GM21447 (cell line): Measurements from ENCODE around the gene ZNF750.
"Not testable (repeated sequence)": the region's sequence is repeated elsewhere in the genome, so short reads cannot be mapped to it uniquely, and the experiment has no call there.

Source experiments
- ATAC-seq: cut with Tn5 transposase; IDR thresholded peaks from one replicate; pipeline ENCODE4 v1.9.1; 2021; ENCODE audit not compliant: unreplicated experiment

Gene ZNF750

DNA sequence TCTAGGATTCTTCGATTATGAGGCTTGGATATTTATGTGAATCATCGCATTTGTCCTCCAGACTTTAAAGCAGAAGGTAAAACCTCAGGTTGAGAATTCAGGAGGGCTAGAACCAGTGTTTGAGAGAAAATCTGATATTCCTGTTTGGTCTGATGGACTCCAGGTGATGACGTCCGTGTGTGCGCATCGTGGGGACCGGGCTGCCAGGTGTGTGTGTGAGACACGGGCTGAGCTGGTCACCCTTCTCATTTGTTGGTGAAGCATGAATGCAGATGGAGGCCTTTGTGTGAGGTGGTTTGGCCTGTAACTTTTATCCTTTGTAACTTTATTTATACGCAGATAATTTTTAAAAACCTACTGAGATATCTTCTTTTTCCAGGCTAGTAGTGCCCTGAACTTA lies 42.8 kb downstream of the ZNF750 start:
- no peak for ATAC-seq

DNA sequence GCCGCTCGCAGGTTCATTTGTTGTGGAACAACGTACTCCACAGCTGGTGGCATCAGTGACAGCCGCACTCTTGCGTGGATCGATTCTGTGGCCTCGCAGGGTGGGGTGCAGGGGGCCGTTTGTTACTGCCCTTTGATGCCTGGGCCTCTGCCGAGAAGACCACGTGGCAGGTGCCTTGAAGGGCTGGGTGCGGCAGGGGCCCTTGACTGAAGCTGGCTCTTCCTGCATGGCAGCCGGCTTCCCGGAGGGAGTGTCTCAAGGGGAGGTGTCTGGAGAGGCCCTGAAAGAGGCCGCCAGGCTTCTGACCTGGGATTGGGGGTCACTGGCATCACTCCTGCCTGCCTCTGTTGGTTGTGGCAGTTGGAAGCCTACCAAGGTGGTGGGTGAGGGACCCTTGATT lies 44.2 kb downstream of the ZNF750 start:
- no peak for ATAC-seq

DNA sequence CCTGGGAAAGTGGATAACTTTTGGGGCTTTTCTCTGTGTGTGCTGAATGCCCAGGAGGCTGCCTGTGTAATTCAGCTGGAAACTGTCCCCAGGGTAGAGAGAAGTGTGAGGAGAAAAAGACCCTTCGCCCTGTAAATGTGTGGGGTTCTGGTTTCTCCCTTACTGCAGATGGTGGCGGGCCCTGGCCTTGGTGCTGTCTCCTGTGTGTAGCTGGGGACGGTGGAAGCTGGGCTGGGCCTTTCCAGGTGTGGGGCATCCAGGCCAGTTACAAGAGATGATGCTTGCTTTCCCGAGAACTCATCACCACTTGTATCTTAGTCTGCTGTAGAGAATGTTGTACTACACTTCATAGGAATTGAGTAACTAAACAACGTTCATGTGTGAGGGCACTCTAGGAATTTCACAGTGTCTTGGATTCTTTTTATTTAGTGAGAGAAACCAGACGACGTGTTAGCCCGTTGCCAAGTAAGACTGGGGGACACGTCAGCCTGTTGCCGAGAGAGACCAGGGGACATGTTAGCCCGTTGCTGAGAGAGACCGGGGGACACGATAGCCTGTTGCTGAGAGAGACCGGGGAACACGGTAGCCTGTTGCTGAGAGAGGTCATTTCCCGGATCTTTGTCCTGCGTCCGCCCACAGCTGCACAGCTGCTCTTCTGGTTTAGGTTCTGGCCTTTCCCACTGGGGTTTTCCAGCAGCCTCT lies 44.9 kb downstream of the ZNF750 start:
- ATAC-seq = no peak

DNA sequence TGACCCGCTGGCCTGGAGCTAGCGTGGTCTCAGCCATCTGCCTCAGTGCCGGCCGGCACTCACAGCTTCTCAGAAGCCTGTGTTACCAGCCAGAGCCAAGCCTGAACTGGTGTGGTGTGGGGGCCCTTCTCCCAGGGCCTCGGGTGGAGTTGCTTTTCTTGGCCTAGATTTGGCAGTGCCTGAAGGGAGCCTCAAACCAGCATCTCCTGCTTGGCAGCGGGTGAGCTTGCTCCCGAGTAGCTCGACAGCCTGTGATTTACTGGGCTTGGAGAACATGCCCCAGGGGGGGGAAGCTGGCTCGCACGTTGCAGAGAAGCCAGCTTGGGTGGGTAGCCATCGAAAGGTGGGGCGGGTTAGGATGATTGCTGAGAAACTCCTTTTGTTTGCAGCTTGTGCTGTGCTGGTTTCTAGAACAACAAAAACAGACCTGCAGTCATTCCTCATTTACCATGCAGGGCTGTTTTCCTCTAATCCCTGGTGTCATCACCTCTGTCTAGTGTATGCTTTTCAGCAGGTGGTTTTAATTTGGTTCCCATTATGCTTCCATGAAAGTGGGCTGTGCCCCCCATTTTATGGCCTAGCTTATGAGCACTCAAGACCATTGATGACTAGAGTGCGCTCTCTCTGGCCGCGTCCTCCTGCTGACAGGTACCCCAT lies 45.7 kb downstream of the ZNF750 start:
- no peak for ATAC-seq

DNA sequence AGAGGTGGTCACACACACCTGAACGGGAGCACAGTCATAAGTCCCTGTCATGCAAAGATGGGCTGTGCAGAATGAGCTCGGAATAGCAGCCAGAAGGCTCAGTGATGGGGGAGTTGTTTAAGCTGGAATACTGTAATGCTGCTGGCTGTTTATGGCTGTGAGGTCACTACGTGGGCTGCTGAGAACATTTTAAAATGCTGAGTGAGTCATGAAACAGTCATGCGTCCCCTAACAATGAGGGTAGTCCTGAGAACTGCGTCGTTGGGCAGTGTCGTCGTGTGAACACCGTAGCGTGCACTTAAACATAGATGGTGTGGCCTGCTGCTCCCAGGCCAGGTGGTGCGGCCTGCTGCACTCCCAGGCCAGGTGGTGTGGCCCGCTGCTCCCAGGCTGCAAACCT lies 48.3 kb downstream of the ZNF750 start:
- ATAC-seq = no peak

DNA sequence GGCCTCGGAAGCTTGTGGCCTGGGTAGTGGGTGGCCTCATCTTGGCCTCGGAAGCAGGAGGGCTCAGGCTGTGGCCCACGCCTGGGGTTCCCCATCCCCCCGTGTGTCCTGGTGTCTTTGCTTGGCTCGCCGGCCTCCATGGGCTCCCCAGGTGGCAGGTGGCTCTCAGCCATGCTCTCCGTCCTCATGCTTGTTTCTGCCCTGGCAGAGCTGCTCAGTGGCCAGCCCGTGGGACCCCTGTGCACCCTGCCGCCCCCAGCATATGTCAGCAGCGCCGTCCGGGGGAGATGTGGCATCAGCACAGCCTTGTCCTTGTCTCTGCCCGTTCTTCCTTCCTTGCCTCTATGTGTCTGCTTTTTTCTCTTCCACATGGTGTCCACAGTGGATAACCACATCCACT lies 49.4 kb downstream of the ZNF750 start:
- ATAC-seq = no peak

DNA sequence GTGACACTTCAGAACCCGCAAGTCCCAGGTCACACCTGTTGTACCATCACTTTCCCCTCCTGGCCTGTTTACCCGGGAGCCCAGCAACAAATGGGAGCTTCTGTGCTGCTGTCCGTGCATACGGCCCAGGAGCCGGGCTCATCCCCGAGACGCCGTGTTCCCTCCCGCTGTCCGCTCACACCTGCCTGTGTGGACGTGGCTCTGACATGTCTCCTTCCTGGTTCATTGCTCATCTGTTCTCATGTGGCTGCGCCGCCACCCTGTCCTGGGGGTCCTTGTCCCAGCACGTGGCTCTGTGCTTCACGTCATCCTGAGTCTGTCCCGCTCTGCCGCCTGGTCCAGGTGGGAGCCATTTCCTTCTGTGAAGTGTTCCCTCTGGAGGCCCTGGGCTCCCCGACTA lies 50.0 kb downstream of the ZNF750 start:
- no peak for ATAC-seq

DNA sequence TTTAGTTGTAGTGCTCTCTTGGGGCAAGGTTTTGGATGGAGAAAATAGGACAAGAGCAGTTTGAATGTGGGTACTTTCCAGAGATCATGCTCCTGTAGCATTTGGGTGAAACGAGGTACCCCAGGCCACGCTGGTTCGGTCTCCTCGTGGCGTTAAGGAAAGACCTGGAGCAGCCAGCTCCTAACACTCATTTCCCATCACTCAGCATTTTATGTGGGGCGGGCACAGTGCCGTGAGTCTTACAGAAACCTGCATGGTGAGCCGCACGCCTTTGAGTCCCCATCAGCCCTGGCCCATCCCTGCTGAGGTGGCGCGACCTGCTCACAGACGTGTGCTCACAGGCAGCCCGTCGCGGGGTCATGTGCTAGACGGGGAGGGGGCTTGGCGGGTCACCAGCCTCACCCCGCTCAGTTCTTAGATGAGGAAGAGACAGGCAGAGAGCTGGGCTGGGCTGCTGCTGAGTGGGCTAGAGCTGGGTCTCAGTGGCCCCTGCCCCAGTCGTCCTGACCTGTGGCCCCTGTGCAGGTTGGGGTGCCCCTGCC lies 50.7 kb downstream of the ZNF750 start:
- no peak for ATAC-seq

DNA sequence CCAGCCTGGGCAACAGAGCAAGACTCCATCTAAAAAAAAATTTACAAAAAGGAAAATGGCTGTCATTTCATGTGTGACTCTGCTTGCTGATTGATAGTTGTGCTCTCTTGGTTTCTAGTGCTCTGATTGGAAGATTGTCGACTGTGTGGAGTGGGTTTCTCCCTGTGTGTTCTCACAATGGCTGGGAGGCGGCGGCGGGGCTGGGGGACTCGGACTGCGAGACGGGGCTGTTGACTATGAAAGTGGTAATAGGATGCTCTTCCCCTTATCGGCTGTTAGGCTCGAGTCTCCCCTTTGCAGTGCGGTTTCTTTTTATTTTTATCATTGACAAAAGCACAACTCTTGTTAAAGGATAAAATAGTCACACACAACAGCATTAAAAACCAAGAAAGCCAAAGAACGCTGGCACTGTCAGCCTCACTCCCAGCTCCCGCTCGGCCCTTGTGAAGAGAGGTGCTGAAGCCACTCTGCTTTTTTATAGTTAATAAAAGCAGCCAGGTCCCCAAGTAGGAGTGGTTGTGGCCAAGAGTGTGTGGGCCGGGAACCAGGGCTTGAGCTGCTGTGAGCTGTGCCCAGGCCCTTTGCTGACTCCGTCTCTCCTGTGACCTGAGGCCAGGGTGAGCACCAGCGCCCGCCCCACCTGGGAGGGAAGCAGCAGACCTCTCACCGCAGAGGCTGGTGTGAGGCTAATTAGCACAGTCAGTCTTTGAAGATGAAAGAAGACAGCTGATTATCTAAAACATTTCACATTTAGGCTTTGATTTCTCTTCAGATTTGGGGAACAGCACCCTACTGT lies 51.4 kb downstream of the ZNF750 start:
- no peak for ATAC-seq

DNA sequence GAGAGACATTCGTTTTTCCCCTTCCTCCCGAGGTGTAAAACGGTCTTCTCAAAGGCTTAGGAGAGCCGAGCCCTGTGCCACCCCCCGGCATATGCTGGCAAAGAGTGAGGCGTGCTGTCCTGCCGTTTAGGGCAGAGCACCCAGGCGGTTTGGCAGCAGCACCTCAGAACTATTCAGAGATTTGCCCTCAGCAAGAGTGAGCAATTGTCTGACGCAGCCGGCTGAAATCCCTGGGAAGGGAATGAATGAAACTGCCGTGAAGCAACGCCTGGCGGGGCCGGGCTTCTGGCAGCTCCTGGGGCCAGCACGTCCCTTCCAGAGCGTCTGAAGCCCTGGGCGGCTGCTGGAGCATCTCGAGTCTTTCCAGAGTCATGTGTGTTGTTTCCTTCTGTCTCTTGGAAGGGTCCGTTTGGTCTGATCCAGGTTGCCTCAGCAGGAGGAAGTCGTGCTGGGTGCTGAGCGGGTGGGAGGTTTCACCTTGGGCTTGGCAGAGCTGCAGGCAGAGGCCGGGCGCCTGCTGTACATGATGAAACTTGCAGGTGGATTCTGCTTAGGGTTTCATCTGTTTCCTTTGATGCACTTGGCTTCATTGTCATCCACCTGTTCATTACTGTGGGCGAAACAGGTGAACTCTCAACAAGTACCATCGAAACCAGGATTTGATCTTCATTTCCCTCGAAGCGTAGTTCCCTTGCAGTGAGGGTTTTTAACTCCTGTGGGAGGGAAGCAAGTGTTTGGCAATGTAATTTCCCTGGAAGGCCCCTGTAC lies 52.6 kb downstream of the ZNF750 start:
- no peak for ATAC-seq

DNA sequence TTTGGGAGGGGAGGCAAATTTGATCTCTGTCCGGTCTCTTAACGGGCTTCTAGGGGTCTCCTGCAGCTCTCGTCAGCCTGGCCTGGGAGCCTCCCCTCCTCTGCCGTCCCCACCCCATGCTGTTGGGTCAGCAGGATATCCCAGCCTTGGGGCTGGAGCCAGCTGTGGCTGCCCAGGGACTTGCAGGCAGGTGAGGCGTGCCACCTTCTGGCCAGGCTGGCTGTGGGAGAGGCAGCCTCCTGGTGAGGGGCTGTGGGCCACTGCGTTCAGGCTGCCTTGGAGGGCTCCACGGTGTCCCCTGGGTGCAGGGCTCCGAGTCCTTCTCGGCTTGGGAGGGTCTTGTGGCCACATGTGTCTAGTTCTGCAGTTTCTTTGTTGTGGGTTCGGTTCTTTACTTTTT lies 53.4 kb downstream of the ZNF750 start:
- no peak for ATAC-seq

DNA sequence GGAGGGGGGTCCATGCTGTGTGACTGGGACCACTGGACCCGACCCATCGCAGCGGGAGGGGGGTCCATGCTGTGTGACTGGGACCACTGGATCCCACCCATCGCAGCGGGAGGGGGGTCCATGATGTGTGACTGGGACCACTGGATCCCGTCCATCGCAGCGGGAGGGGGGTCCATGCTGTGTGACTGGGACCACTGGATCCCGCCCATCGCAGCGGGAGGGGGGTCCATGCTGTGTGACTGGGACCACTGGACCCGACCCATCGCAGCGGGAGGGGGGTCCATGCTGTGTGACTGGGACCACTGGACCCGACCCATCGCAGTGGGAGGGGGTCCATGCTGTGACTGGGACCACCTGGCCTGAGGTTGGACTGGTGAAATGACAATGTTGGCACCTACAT lies 54.2 kb downstream of the ZNF750 start:
- ATAC-seq = not testable (repeated sequence)

DNA sequence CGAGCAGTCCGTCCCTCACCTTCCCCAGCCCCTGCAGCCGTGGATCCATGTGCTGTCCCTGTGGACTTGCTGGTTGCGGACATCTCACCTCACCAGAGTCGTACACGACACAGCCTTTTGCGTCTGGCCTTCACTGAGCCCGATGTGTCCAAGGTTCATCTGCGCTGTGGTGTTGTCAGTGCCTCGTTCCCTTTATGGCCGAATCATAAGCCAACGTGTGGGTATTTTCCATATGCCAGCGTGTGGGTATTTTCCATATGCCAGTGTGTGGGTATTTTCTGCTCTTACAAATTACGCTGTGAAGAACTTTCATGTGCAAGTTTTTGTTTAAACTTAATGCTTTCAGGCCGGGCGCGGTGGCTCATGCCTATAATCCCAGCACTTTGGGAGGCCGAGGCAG lies 56.3 kb downstream of the ZNF750 start:
- no peak for ATAC-seq

DNA sequence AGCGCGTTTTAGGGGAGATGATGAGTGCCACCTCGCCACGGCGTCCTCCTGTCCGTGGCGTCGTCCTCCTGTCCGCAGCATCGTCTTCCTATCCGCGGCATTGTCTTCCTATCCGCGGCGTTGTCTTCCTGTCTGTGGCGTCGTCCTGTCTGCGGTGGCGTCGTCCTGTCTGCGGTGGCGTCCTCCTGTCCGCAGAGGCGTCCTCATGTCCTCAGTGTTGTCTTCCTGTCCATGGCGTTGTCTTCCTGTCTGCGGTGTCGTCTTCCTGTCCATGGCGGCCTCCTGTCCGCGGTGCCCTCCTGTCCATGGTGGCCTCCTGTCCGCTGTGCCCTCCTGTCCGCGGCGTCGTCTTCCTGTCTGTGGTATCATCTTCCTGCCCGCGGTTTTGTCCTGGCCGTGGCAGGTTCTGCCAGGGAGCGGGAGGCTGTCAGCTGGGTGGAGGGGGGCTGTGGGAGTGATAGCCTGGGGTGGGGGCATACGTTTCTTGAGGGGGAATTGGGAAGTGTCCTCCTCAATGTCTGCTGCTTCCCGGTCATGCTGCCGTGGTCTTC lies 57.1 kb downstream of the ZNF750 start:
- ATAC-seq = no peak

DNA sequence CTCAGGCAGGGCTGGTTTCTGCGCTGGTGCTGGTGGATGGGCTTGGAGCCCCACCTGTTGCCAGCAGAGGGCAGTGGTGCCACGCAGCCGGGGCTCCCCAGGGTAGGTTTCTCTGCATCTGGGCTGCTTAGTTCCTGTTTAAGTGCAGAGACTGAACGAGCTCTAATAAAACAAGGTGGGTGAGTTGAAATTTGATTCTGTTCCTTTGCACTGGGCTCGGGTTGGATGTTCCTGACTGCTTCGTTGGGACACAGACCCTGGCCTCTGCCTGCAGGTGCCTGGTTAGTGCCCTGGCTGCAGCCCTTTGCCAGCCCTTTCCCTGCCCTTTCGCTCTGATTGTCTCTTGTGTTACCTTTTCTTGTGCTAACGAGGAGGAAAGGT lies 57.9 kb downstream of the ZNF750 start:
- ATAC-seq = no peak

DNA sequence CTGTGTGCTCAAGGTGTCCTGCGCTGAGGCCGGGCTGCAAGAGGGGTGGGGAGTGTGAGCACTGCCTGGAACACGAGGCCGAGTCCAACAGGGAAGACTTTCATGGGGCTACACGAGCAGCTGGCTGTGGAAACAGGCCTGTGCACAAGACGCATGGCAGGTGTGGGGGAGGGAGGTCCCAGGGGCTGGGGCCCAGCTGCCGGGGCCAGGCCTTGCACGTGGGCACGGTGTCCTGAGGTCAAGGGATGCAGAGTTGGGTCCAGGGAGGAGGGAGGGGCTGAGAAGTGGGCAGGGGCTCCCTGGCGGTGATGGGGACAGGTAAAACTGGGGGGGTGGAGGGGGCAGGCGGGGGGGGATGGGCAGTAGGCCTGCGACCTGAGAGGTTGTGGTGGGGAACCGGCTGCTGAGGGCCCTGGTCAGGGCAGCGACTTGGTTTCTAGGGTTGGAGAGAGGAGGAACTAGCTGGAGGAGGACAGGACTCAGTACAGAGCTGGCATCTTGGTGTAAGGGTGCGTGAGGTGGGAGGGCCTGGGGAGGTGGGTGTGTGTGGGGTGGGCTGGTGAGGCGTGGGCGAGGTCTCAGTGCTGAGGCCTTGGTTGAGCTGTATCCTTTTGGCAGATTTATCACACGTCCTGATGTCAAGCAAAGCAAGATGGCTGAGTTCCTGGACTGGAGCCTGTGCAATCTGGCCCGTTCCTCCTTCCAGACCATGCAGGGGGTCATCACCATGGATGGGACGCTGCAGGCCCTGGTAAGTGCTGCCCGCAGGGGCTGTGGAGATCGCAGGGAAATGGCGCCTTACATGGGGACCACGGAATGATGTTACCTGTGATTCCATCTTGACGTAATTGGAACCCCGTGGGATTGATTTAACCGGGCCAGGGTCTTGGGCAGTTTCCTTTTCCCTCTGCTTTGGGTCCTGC lies 58.6 kb downstream of the ZNF750 start:
- ATAC-seq = no peak

DNA sequence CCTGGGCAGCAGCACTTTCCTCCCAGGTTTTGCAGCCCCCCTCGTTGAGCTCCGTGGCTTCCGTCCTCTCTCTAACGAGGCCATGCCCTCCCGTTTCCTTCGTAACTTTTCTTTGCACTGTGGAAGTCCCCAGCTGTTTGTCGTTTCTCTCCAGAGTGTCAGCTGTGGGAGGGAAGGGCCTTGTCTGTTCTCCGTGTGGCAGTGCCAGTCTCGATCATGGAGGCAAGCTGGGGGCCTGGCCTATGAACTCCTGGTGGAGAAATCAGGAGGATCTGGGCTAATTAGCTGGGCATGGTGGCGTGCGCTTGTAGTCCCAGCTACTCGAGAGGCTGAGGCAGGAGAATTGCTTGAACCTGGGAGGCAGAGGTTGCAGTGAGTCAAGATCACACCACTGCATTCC lies 59.6 kb downstream of the ZNF750 start:
- no peak for ATAC-seq

DNA sequence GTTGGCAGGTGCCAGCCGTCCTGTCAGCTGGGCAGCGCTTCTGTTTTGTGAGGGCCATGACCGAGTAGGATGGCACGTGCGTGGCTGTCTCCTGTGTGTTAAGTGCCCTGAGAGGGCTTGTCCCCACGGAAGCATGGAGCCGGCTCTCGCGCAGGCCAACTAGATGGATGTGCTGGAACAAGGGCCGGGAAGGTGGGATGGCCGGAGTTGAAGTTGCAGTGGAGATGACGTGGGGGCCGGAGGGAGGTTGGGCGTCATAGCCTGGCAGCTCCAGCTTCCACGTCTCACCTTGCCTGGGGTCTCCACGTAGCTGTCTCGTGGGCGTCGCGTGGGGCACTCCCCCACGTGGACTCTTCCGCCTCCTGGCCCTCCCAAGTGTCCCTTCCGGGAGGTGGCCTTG lies 60.3 kb downstream of the ZNF750 start:
- no peak for ATAC-seq
